Endodermal cell (in vitro differentiated cells): Measurements from ENCODE around the gene COL4A4. TPM values are rescaled to one million over a fixed set of nuclear protein-coding genes. Genes with fewer than 3 reads are reported as not detected.

ENCODE experiments used
- DNase-seq: peaks from one replicate; pipeline ENCODE4 v3.0.0-alpha.2; 2017
- H3K27ac ChIP-seq: 2 replicates; pipeline ENCODE4 v1.5.1; 2013; ENCODE audit warnings: mild to moderate bottlenecking, low read depth, low read length, moderate library complexity
- H3K27me3 ChIP-seq: 2 replicates; pipeline ENCODE4 v1.6.1; 2013; ENCODE audit warnings: mild to moderate bottlenecking, low read length, moderate library complexity; ENCODE audit not compliant: insufficient read depth, control insufficient read depth, poor library complexity, severe bottlenecking
- H3K36me3 ChIP-seq: 2 replicates; pipeline ENCODE4 v1.7.0; 2013; ENCODE audit warnings: mild to moderate bottlenecking, low read length, moderate library complexity; ENCODE audit not compliant: control insufficient read depth, insufficient read depth
- H3K4me1 ChIP-seq: one replicate; pipeline ENCODE4 v1.7.0; 2013; ENCODE audit warnings: low read length; ENCODE audit not compliant: control insufficient read depth, insufficient read depth
- H3K4me3 ChIP-seq: 2 replicates; pipeline ENCODE4 v1.5.1; 2013; ENCODE audit warnings: mild to moderate bottlenecking, low read length, moderate library complexity
- H3K9ac ChIP-seq: 2 replicates; pipeline ENCODE4 v1.6.1; 2013; ENCODE audit warnings: mild to moderate bottlenecking, low read length, moderate library complexity; ENCODE audit not compliant: poor library complexity, severe bottlenecking; ENCODE audit errors: extremely low read depth
- H3K9me3 ChIP-seq: 2 replicates; pipeline ENCODE4 v1.6.1; 2013; ENCODE audit warnings: mild to moderate bottlenecking, low read length, moderate library complexity; ENCODE audit not compliant: control insufficient read depth
- H3K27ac Mint-ChIP-seq: 2 replicates; pipeline ENCODE4 v1.8.0; 2020; ENCODE audit warnings: mixed read lengths
- H3K27me3 Mint-ChIP-seq: 2 replicates; pipeline ENCODE4 v1.8.0; 2021; ENCODE audit warnings: mild to moderate bottlenecking, mixed read lengths; ENCODE audit not compliant: insufficient read depth
- H3K36me3 Mint-ChIP-seq: 2 replicates; pipeline ENCODE4 v1.8.0; 2020; ENCODE audit warnings: low read depth, mixed read lengths
- H3K4me1 Mint-ChIP-seq: 2 replicates; pipeline ENCODE4 v1.8.0; 2020; ENCODE audit warnings: mixed read lengths
- H3K4me3 Mint-ChIP-seq: 2 replicates; pipeline ENCODE4 v1.8.0; 2020; ENCODE audit warnings: mild to moderate bottlenecking, moderate library complexity, mixed read lengths
- H3K9me3 Mint-ChIP-seq: 2 replicates; pipeline ENCODE4 v1.8.0; 2020; ENCODE audit warnings: mild to moderate bottlenecking, mixed read lengths
- CTCF ChIP-seq: fragments of 200-600 bp; sonication (generic); conservative IDR thresholded peaks from 2 replicates; pipeline ENCODE4 v1.5.0; 2021; ENCODE audit warnings: antibody characterized with exemption, mild to moderate bottlenecking
- WGBS, 2 experiments: methylation state at CpG; one replicate each; pipeline versions ENCODE4 v1.1.5 to v1.1.7; 2013; ENCODE audit warnings: missing lambda C conversion rate in 2 of 2, mixed read lengths in 1 of 2; ENCODE audit not compliant: insufficient coverage in 1 of 2, insufficient read length in 1 of 2; 5-methylcytosine and 5-hydroxymethylcytosine counted together
- total RNA-seq, 2 donors: library from RNA; stranded (reverse); fragmentation: NEBNext Ultra II Directional in 1 of 2; extraction: Animal tissue kit (Norgen Biotek cat#: 25700) in 1 of 2; gene quantifications; 2 replicates in 1 of 2; 3 replicates in 1 of 2; pipeline ENCODE4 v1.2.1, GENCODE V29; 2021

The COL4A4 gene
- total RNA-seq, 2 donors from 2014 or later: 2.2 to 2.9 TPM

- no peaks in the 10 kb centered on the region for H3K9me3 Mint-ChIP-seq
- Histone ChIP-seq H3K36me3 (no peaks in the 10 kb centered on the region), H3K9ac (no peak overlapping the region), H3K27me3 (no peaks in the 10 kb centered on the region), H3K4me3 (no peak overlapping the region), H3K4me1 (no peaks in the 10 kb centered on the region), H3K27ac (no peak overlapping the region), H3K9me3 (no peaks in the 10 kb centered on the region)
- no peaks in the 10 kb centered on the region for H3K27me3 Mint-ChIP-seq
- no peaks in the 10 kb centered on the region for H3K4me1 Mint-ChIP-seq
- no peak overlapping the region for H3K4me3 Mint-ChIP-seq
- DNase-seq: no peak
- peak; percentile 66 for TF ChIP-seq CTCF
- no peak overlapping the region for H3K27ac Mint-ChIP-seq
- whole genome bisulfite sequencing, 2 experiments: 82 to 93% methylated on average over 4 of the region's 4 CpGs
- peaks cover 17% of the 10 kb centered on the region for H3K36me3 Mint-ChIP-seq
Measured at GRCh38 chr2:226994775-226995174, 169.2 kb downstream of the COL4A4 start.

- 92 to 100% methylated on average over 4 of the region's 4 CpGs for WGBS, 2 experiments
- no peaks in the 10 kb centered on the region for H3K4me1 Mint-ChIP-seq
- Histone ChIP-seq H3K9me3 (no peaks in the 10 kb centered on the region), H3K9ac (no peak overlapping the region), H3K27me3 (no peaks in the 10 kb centered on the region), H3K4me1 (no peaks in the 10 kb centered on the region), H3K4me3 (no peak overlapping the region), H3K27ac (no peak overlapping the region), H3K36me3 (no peaks in the 10 kb centered on the region)
- no peaks in the 10 kb centered on the region for H3K27me3 Mint-ChIP-seq
- H3K27ac Mint-ChIP-seq: no peak overlapping the region
- no peaks in the 10 kb centered on the region for H3K9me3 Mint-ChIP-seq
- no peak for TF ChIP-seq CTCF
- peaks cover 9% of the 10 kb centered on the region for H3K36me3 Mint-ChIP-seq
- H3K4me3 Mint-ChIP-seq: no peak overlapping the region
- no peak for DNase-seq
Measured at GRCh38 chr2:226993171-226993570, 170.8 kb downstream of the COL4A4 start.

- peaks cover 9% of the 10 kb centered on the region for H3K36me3 Mint-ChIP-seq
- no peak overlapping the region for H3K4me3 ChIP-seq
- DNase-seq: no peak
- H3K9ac ChIP-seq: no peak overlapping the region
- H3K27ac ChIP-seq: no peak overlapping the region
- 91% methylated on average over 2 of the region's 2 CpGs; no CpG with 5 or more reads in 1 of the 2 experiments for WGBS, 2 experiments
- no peaks in the 10 kb centered on the region for H3K27me3 Mint-ChIP-seq
- no peaks in the 10 kb centered on the region for H3K36me3 ChIP-seq
- no peak for TF ChIP-seq CTCF
- H3K9me3 ChIP-seq: no peaks in the 10 kb centered on the region
- H3K27ac Mint-ChIP-seq: no peak overlapping the region
- no peaks in the 10 kb centered on the region for H3K27me3 ChIP-seq
- H3K4me1 ChIP-seq: no peaks in the 10 kb centered on the region
- no peaks in the 10 kb centered on the region for H3K4me1 Mint-ChIP-seq
- no peaks in the 10 kb centered on the region for H3K9me3 Mint-ChIP-seq
- H3K4me3 Mint-ChIP-seq: no peak overlapping the region
Measured at GRCh38 chr2:226991663-226992062, 172.3 kb downstream of the COL4A4 start.
